DMS153 treated with DMSO at 0.1 percent for 48 hours (cell line): Measurements from ENCODE around the gene PAM.
A peak's percentile ranks its signal among the peaks of the same experiment; 100 is the strongest.

Experiments used
- DNase-seq: peaks from one replicate; lab custom pipeline; 2025; ENCODE audit not compliant: unreplicated experiment; lab: John Stamatoyannopoulos, UW

PAM gene

GRCh38 chr5:102807878-102808502, 52.9 kb downstream of the PAM start:
- DNase-seq: no peak

DNA sequence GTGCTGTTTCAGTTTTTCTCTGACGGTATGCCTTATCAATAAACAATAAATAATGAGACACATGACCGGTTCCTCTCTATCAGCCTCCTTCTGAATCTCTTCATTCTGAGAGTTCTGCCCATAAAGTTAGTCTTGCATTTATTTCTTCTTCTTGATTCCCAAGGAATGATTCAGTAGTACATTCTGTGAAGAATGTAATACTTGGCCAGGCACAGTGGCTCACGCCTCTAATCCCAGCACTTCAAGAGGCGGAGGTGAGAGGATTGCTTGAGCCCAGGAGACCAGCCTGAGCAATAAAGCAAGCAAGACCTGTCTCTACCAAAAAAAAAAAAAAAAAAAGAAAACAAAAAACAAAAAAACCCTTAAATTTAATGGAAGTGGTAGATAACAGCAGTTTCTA, 53.9 kb downstream of the PAM start:
- no peak for DNase-seq

DNA sequence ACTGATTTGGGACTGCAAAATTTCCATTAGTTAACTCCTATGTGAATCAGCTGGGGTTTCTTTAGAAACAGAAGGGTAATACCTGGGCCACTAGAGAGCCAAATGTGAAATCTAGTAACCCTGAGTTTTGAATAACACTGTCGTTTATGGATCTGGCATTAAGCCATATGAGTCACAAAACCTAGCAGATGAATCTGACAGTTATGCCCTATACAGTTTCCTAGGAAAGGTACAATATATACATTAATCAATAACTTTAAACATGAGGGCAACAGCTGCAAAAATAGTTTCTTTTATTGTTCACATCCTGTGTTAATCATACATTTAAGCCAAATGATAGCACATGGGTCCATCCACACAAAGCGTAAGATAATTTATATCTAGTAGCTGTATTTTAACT, 56.9 kb downstream of the PAM start:
- peak; percentile 44 for DNase-seq

- DNase-seq: no peak
Measured at GRCh38 chr5:102813740-102814139, 58.6 kb downstream of the PAM start.

GRCh38 chr5:102815084-102815483, 60.0 kb downstream of the PAM start:
- no peak for DNase-seq

DNA sequence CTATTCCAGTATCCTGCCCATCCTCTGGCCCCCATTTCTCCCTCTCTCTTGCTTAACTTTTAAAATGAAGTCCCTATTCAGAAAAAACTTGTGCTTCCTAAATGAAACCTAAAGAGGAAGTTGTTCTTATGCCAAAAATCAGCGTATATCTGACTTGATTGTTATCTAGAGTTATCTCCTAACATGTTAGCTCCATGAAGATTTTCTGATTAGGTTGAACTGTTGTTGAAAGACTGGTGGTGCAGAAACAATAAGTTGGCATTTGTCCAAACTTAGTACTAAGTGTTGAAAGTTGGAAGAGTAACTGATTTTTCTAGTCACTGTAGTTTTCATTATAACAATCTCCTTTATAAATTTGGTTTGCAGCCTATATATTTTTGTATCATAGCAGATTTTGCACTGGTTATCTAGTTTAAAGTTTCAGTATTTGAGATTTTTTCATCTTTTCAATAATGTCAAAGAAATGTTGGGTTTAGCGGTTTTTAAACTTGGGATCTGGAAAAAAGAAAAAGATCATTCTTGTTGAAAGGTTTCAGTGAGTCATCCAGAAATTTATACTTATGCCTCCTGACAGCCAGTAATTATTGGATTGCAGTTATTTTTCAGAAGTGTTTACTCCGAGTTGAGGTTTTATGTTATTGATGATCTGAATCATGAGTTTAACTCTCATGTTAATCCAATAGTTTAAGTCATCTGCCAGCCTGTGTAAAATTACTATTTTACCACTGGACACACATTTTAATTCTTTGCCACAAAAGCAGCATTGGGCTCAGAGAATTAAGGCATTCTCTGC, 60.6 kb downstream of the PAM start:
- no peak for DNase-seq

DNA sequence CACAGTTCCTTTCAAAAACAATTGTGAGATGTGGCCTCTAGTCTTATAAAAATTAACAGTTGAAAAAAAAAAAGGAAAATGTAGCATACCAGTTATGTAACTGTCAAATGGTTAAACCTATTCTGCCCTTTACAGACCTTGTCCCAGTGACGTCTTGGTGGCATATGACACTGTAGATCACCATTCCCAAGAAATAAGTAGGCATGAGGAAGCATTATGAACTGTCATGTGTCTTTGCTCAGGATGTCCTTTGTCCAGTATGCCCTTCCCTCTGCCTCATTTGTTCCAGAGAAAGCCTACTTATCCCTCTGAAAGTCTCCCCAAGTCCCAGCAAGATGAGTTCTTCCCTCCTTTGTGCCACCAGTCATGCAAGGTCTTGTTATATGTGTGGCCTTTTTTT, 63.2 kb downstream of the PAM start:
- DNase-seq: no peak

DNA sequence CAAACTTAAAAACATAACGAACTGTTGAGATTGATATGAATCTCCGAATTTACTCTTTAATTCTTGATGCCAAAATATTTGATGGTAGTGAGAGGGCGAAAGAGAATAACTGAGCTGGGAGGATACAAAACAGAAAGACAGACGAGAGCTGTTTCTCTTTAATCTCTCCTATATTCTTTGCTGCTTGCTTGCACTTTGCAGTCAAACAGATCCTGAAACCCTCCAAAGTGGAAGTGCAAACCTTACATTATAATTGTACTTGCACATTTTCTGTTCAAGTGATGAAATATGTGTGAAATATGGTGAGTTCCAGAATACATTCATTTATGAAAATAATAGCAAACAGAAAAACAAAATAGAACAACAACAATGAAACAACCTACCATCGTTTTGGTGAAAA, 63.8 kb downstream of the PAM start:
- DNase-seq: no peak

DNA sequence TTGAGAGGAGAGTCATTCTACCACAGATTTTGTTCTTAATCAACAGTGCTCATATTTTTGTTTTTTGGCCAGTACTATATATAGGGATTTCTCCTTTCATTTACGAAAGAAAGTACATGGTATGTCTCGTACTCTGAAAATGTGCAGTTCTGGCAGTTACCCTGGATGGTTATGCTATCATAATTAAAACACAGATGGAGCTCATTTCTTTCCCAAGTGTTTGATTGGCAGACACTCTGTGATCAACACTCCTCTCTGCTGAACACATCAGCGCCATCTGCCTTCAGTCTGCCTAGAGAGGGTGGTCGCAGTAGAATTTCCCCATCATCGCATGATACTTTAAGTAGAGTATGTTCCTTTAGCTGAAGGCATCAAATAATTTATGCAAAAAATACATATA, 64.5 kb downstream of the PAM start:
- DNase-seq: no peak

- no peak for DNase-seq
Measured at GRCh38 chr5:102823441-102823874, 68.4 kb downstream of the PAM start.

GRCh38 chr5:102826629-102827028, 71.5 kb downstream of the PAM start:
- no peak for DNase-seq

GRCh38 chr5:102830241-102830640, 75.1 kb downstream of the PAM start:
- no peak for DNase-seq

- no peak for DNase-seq
Measured at GRCh38 chr5:102832445-102832844, 77.3 kb downstream of the PAM start.

DNA sequence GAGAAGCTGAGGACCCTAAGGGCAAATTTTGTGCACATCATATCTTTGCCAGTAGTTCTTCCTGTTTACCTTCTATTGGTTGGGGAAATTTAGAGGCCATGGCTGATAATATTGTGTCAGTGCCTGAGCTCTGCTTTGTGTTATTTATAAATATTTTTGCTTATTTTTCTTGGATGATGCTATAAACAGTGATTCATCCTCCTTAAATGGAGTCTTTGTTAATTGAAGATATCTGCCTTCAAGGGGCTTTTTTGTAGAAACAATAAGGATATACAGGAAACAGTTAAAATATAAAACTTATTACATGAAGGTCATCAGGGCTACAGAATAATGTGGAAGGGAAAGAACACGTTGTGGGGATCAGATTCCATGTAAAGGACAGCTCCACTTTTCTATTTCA, 78.0 kb downstream of the PAM start:
- no peak for DNase-seq

GRCh38 chr5:102834438-102834964, 79.4 kb downstream of the PAM start:
- no peak for DNase-seq

DNA sequence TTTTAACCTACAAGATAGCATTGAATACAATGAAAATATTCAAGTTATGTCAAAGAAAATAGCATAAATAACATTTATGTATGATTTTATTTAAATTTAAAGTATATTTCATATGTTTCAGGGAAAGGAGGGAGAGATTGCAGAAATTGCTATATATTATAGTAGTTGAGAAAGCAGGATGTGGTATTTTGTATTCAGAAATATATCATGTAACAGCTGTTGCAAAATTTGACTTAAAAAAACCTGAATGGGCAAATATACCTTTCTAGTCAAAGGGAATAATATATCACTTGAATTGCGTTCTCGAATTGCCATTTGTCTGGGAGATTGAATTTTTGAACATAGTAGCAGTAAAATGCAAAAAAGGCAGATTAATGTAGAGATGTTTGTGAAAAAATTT, 80.6 kb downstream of the PAM start:
- DNase-seq: no peak

GRCh38 chr5:102841021-102841420, 85.9 kb downstream of the PAM start:
- no peak for DNase-seq

GRCh38 chr5:102843997-102844396, 88.9 kb downstream of the PAM start:
- DNase-seq: no peak

GRCh38 chr5:102845041-102845440, 89.9 kb downstream of the PAM start:
- DNase-seq: peak; percentile 13

GRCh38 chr5:102850503-102850902, 95.4 kb downstream of the PAM start:
- DNase-seq: no peak

DNA sequence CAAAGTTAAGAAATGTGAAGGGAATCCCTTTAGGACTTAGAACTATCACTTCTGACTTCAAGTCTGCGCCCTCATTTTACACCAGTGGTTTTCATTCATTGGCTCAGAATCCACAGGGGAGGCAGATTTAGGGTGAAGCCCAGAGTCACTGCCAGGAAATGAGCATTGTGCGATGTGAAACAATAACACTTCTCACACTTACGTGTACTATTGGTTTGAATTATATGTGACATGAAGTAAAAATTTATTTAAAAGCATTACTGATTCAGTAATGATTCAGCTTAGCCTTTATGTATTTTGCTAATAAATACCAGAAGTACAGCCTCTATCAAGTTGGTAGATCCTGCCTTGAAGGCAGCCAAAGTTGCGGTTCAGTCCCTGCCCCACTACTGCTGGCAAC, 98.6 kb downstream of the PAM start:
- DNase-seq: no peak

GRCh38 chr5:102855681-102856388, 100.7 kb downstream of the PAM start:
- DNase-seq: no peak
